OCI-LY1 (cell line): ENCODE results near the gene ANKFN1.

Experiments
- H2AFZ ChIP-seq: fragments of 200-600 bp; sonication (generic), shearing (Covaris generic); 2 replicates; pipeline ENCODE4 v1.6.0; 2014; ENCODE audit warnings: antibody characterized with exemption, mild to moderate bottlenecking, low read length
- H3F3A ChIP-seq: fragments of 200-600 bp; sonication (generic), shearing (Covaris generic); 2 replicates; pipeline ENCODE4 v1.6.0; 2014; ENCODE audit warnings: mild to moderate bottlenecking, antibody characterized with exemption, low read length, moderate library complexity; ENCODE audit not compliant: insufficient read depth
- H3K27ac ChIP-seq: fragments of 200-600 bp; sonication (generic); 2 replicates; pipeline ENCODE4 v1.5.1; 2014; ENCODE audit warnings: low read length, mixed run types, mild to moderate bottlenecking, low read depth; ENCODE audit not compliant: poor library complexity, severe bottlenecking
- H3K27me3 ChIP-seq: fragments of 200-600 bp; sonication (generic); 2 replicates; pipeline ENCODE4 v1.6.0; 2014; ENCODE audit warnings: antibody characterized with exemption, mild to moderate bottlenecking, low read length, moderate library complexity; ENCODE audit not compliant: insufficient read depth
- H3K36me3 ChIP-seq: fragments of 200-600 bp; sonication (generic); 2 replicates; pipeline ENCODE4 v1.6.1; 2014; ENCODE audit warnings: mild to moderate bottlenecking, antibody characterized with exemption, low read length, moderate library complexity, mixed read lengths; ENCODE audit not compliant: insufficient read depth
- H3K4me1 ChIP-seq: fragments of 200-600 bp; sonication (generic); 2 replicates; pipeline ENCODE4 v1.5.1; 2014; ENCODE audit warnings: mild to moderate bottlenecking, low read length, moderate library complexity; ENCODE audit not compliant: insufficient read depth, severe bottlenecking
- H3K4me2 ChIP-seq: fragments of 200-600 bp; sonication (generic), shearing (Covaris generic); 2 replicates; pipeline ENCODE4 v1.6.1; 2014; ENCODE audit warnings: low read length
- H3K4me3 ChIP-seq: fragments of 200-600 bp; sonication (generic); 2 replicates; pipeline ENCODE4 v1.5.1; 2014; ENCODE audit warnings: low read length, low read depth, mild to moderate bottlenecking, mixed read lengths; ENCODE audit not compliant: poor library complexity, severe bottlenecking
- H3K79me2 ChIP-seq: fragments of 200-600 bp; shearing (Covaris generic); 2 replicates; pipeline ENCODE4 v1.6.1; 2016; ENCODE audit warnings: mixed run types, low read length, mixed read lengths; ENCODE audit not compliant: insufficient read depth
- H3K9ac ChIP-seq: fragments of 200-600 bp; sonication (generic), shearing (Covaris generic); 2 replicates; pipeline ENCODE4 v1.6.1; 2014; ENCODE audit warnings: mild to moderate bottlenecking, low read length, mixed read lengths
- H3K9me2 ChIP-seq: fragments of 200-600 bp; sonication (generic), shearing (Covaris generic); 2 replicates; pipeline ENCODE4 v1.6.1; 2014; ENCODE audit warnings: low read depth, mild to moderate bottlenecking, low read length, mixed read lengths
- H3K9me3 ChIP-seq: fragments of 200-600 bp; shearing (Covaris generic); 2 replicates; pipeline ENCODE4 v1.6.1; 2014; ENCODE audit warnings: low read length, mixed read lengths
- H4K20me1 ChIP-seq: fragments of 200-600 bp; sonication (generic), shearing (Covaris generic); 2 replicates; pipeline ENCODE4 v1.6.0; 2016; ENCODE audit warnings: mild to moderate bottlenecking, low read length; ENCODE audit not compliant: insufficient read depth
- EZH2 ChIP-seq: fragments of 200-600 bp; sonication (generic), shearing (Covaris generic); IDR thresholded peaks from 2 replicates; pipeline ENCODE4 v1.8.0; 2017; ENCODE audit warnings: borderline replicate concordance, mixed run types, mild to moderate bottlenecking, antibody characterized with exemption, low read length, moderate library complexity, mixed read lengths
- TF ChIP-seq, protein P1 (sequence below): fragments of 200-600 bp; sonication (generic), shearing (Covaris generic); IDR thresholded peaks from 2 replicates; pipeline ENCODE4 v1.5.1; 2017; ENCODE audit warnings: mild to moderate bottlenecking, antibody characterized with exemption, low read length, moderate library complexity, mixed read lengths

The ANKFN1 gene

DNA sequence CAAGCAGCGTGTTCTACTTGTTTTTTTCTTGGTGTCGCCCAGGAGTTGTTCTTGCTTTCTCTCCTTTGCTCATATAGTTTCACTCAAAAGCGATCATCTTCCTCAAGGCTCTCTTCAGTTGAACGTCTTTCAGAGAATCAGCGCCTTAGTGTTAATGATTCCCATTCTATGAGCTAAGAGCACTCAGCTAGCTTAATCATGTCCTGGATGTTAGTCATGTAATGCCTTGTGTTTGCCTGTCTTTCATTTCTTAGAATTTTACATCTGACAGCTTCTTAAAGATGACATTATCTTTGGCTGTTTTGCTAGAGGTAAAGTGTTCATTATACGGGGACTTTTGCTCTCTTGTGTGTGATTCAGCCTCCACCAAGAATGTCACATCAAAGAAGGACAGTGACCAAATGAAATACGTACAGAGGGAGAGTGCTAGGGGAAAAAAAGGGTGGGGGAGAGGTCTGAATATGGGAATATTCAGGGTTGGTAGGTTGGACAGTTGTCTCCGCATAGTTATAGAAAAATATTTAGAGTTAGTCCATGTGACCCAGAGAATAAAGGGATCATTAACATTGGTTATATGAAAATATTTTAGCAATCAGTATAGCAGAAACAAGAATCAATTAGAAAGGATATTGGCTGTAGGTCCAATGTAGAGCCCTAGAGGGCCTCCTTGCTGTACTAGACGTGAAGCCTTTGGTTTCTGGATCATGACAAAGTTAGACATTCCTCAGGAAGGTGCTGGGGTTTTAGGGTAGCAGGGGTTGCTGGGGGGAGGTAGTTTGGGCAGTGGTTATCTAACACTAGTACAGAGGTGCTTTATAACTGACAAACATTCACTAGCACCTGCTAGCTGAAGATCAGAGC lies 31.9 kb upstream of the ANKFN1 start:
- no peak overlapping the region for H3K9ac ChIP-seq
- no peaks in the 10 kb centered on the region for H3K36me3 ChIP-seq
- H2AFZ ChIP-seq, result no peak overlapping the region
- H4K20me1 ChIP-seq, result no peaks in the 10 kb centered on the region
- no peaks in the 10 kb centered on the region for H3K4me1 ChIP-seq
- no peak overlapping the region for H3K27ac ChIP-seq
- H3K4me2 ChIP-seq, result no peak overlapping the region
- no peaks in the 10 kb centered on the region for H3K79me2 ChIP-seq
- H3K27me3 ChIP-seq, result no peaks in the 10 kb centered on the region
- no peak for TF ChIP-seq EZH2
- TF ChIP-seq, protein P1, sequence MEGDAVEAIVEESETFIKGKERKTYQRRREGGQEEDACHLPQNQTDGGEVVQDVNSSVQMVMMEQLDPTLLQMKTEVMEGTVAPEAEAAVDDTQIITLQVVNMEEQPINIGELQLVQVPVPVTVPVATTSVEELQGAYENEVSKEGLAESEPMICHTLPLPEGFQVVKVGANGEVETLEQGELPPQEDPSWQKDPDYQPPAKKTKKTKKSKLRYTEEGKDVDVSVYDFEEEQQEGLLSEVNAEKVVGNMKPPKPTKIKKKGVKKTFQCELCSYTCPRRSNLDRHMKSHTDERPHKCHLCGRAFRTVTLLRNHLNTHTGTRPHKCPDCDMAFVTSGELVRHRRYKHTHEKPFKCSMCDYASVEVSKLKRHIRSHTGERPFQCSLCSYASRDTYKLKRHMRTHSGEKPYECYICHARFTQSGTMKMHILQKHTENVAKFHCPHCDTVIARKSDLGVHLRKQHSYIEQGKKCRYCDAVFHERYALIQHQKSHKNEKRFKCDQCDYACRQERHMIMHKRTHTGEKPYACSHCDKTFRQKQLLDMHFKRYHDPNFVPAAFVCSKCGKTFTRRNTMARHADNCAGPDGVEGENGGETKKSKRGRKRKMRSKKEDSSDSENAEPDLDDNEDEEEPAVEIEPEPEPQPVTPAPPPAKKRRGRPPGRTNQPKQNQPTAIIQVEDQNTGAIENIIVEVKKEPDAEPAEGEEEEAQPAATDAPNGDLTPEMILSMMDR, result peak; percentile 7; the same call in 1 of the 2 replicates
- H3F3A ChIP-seq, result no peaks in the 10 kb centered on the region
- H3K9me2 ChIP-seq, result no peaks in the 10 kb centered on the region
- H3K4me3 ChIP-seq, result no peak overlapping the region
- no peaks in the 10 kb centered on the region for H3K9me3 ChIP-seq

GRCh38 chr17:56125830-56126819 lies 27.1 kb upstream of the ANKFN1 start:
- Histone ChIP-seq H3K4me1 (no peaks in the 10 kb centered on the region), H3K9ac (no peak overlapping the region), H3F3A (no peaks in the 10 kb centered on the region), H3K27me3 (no peaks in the 10 kb centered on the region), H3K9me2 (no peaks in the 10 kb centered on the region), H3K4me2 (no peak overlapping the region), H3K36me3 (no peaks in the 10 kb centered on the region), H3K27ac (no peak overlapping the region), H2AFZ (no peak overlapping the region), H3K4me3 (no peak overlapping the region), H3K79me2 (no peaks in the 10 kb centered on the region), H4K20me1 (no peaks in the 10 kb centered on the region), H3K9me3 (no peaks in the 10 kb centered on the region)
- TF ChIP-seq, protein P1, result peak; percentile 45; the same call in 1 of the 2 replicates
- TF ChIP-seq EZH2, result no peak

DNA sequence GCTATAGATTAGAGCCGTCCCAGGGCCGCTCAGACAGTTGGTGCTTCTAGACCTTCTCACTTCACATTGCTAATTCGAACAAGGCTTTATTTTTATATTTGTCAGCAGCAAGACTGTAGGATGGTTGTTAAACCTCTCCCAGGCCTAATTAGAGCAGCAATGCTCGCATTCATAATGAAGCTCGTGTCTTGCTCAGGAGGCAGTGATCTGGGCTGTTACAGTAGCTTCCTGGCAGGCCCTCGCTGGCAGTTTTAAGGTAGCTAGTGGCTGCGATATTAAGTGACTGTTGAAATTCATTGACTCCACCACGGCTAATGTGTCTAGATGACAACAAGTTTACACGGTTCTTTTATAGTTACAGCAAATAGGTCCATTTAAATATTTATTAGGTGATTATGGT lies 23.2 kb upstream of the ANKFN1 start:
- no peaks in the 10 kb centered on the region for H3K9me2 ChIP-seq
- no peak overlapping the region for H3K9ac ChIP-seq
- no peaks in the 10 kb centered on the region for H3K79me2 ChIP-seq
- H3K4me3 ChIP-seq, result no peak overlapping the region
- no peak overlapping the region for H2AFZ ChIP-seq
- H3F3A ChIP-seq, result no peaks in the 10 kb centered on the region
- no peaks in the 10 kb centered on the region for H4K20me1 ChIP-seq
- no peak for TF ChIP-seq EZH2
- TF ChIP-seq, protein P1, result no peak
- no peak overlapping the region for H3K27ac ChIP-seq
- H3K27me3 ChIP-seq, result no peaks in the 10 kb centered on the region
- no peaks in the 10 kb centered on the region for H3K4me1 ChIP-seq
- no peaks in the 10 kb centered on the region for H3K36me3 ChIP-seq
- H3K9me3 ChIP-seq, result no peaks in the 10 kb centered on the region
- H3K4me2 ChIP-seq, result no peak overlapping the region
